Spinal cord (tissue), 10 donors: Measurements from ENCODE around the gene SLC13A4. TPM values are rescaled to one million over a fixed set of nuclear protein-coding genes. Genes with fewer than 3 reads are reported as not detected.
A peak's percentile ranks its signal among the peaks of the same experiment; 100 is the strongest.
"Not testable (repeated sequence)": the region's sequence is repeated elsewhere in the genome, so short reads cannot be mapped to it uniquely, and the experiment has no call there.

Source experiments
- DNase-seq, 6 donors: peaks; one replicate each; pipeline versions ENCODE4 v3.0.0 to v3.0.0-alpha.2; 2013 to 2015; ENCODE audit warnings: low spot score in 6 of 6, low read depth in 4 of 6
- H3K27ac ChIP-seq: one replicate; pipeline ENCODE4 v1.5.1; 2013; ENCODE audit warnings: low read depth, low read length, control low read depth
- H3K27me3 ChIP-seq: one replicate; pipeline ENCODE4 v1.6.1; 2013; ENCODE audit warnings: low read length; ENCODE audit not compliant: control insufficient read depth, insufficient read depth
- H3K36me3 ChIP-seq: one replicate; pipeline ENCODE4 v1.6.1; 2013; ENCODE audit warnings: low read length; ENCODE audit not compliant: control insufficient read depth, insufficient read depth
- H3K4me1 ChIP-seq: one replicate; pipeline ENCODE4 v1.6.1; 2013; ENCODE audit warnings: low read length; ENCODE audit not compliant: control insufficient read depth, insufficient read depth
- H3K4me3 ChIP-seq: one replicate; pipeline ENCODE4 v1.5.1; 2013; ENCODE audit warnings: low read depth, low read length, control low read depth
- H3K9me3 ChIP-seq: one replicate; pipeline ENCODE4 v1.6.1; 2013; ENCODE audit warnings: low read length; ENCODE audit not compliant: control insufficient read depth, insufficient read depth
- WGBS: methylation state at CpG from one replicate; pipeline ENCODE4 v1.1.5; 2013; ENCODE audit warnings: missing lambda C conversion rate; ENCODE audit not compliant: insufficient coverage; 5-methylcytosine and 5-hydroxymethylcytosine counted together
- polyA plus RNA-seq, 2 donors: library from polyadenylated mRNA; unstranded; fragments of 120-200 nt; gene quantifications; one replicate each; pipeline ENCODE4 v1.2.1, GENCODE V29; 2013; ENCODE audit not compliant: insufficient read length in 2 of 2
- total RNA-seq, 2 donors: library from RNA; depleted of rRNA in 1 of 2; stranded (reverse); fragments of 120-200 nt in 1 of 2; fragments of >200 nt in 1 of 2; gene quantifications; one replicate each; pipeline versions ENCODE4 v1.2.3 to v1.2.4, GENCODE V29; 2013 to 2014
- donor health status: healthy.

The SLC13A4 gene
- total and polyA plus RNA-seq, 4 donors = 5.0 to 936 (median 106) TPM

- WGBS = 90% methylated on average over 2 of the region's 3 CpGs
- H3K27me3 ChIP-seq = no peaks in the 10 kb centered on the region
- no peaks in the 10 kb centered on the region for H3K36me3 ChIP-seq
- no peak overlapping the region for H3K27ac ChIP-seq
- no peak overlapping the region for H3K4me3 ChIP-seq
- no peaks in the 10 kb centered on the region for H3K9me3 ChIP-seq
- DNase-seq = no peak
- H3K4me1 ChIP-seq = peaks cover 11% of the 10 kb centered on the region
Observed at GRCh38 chr7:135740889-135741288, 12.9 kb upstream of the SLC13A4 start.

GRCh38 chr7:135737306-135737647, 9.3 kb upstream of the SLC13A4 start:
- not testable (repeated sequence) for H3K36me3 ChIP-seq, H3K27ac ChIP-seq, H3K9me3 ChIP-seq, H3K27me3 ChIP-seq, H3K4me1 ChIP-seq, H3K4me3 ChIP-seq, DNase-seq
- 95% methylated on average over 7 of the region's 10 CpGs for WGBS

GRCh38 chr7:135736586-135737305, 8.8 kb upstream of the SLC13A4 start:
- Histone ChIP-seq H3K4me3 (no peak overlapping the region), H3K9me3 (no peaks in the 10 kb centered on the region), H3K27me3 (no peaks in the 10 kb centered on the region), H3K36me3 (no peaks in the 10 kb centered on the region), H3K27ac (no peak overlapping the region), H3K4me1 (peaks cover 5% of the 10 kb centered on the region)
- DNase-seq = no peak
- 91% methylated on average over 6 of the region's 6 CpGs for WGBS

GRCh38 chr7:135734343-135734689, 6.3 kb upstream of the SLC13A4 start:
- H3K4me3 ChIP-seq = no peak overlapping the region
- 100% methylated on average over 1 of the region's 1 CpG for WGBS
- H3K27ac ChIP-seq = no peak overlapping the region
- H3K4me1 ChIP-seq = peaks cover 5% of the 10 kb centered on the region
- H3K27me3 ChIP-seq = no peaks in the 10 kb centered on the region
- no peak for DNase-seq
- no peaks in the 10 kb centered on the region for H3K9me3 ChIP-seq
- no peaks in the 10 kb centered on the region for H3K36me3 ChIP-seq

DNA sequence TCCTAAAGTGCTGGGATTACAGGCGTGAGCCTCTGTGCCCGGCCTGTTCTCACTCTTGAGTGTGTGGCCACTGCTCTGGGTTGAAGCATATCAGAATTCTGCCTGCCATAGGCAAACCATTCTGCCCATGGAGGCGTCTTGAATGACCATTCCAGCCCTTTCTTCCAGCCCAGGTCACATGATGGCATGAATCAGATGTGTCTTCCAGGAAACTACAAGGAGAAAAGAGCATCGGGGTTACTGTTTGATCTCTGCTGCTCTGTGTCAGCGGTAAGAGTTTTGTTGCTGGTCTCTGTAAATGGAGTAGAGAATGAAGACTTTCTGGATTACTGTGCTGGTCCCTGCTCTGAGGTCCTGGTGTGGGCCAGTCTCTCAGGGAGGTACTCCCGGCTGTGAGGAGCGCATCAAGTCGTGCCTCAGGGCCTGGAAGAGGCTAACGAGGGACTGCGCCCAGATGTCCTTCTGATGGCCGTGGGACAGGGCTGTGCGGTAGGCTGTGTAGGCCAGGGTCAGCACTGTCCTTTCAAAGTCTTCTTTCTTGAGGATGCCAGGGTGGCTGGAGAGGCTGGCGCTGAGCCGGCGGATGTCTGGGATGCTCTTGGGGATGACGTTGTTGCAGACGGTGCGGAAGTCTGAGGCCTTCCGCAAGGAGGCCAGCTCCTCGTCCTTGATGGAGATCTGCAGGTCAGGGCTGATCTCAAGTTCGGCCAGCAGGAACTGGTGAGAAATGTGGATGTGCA, 5.8 kb upstream of the SLC13A4 start:
- H3K36me3 ChIP-seq = no peaks in the 10 kb centered on the region
- no peak overlapping the region for H3K4me3 ChIP-seq
- DNase-seq = no peak
- WGBS = 90% methylated on average over 21 of the region's 21 CpGs
- no peaks in the 10 kb centered on the region for H3K9me3 ChIP-seq
- H3K27ac ChIP-seq = no peak overlapping the region
- H3K4me1 ChIP-seq = peaks cover 5% of the 10 kb centered on the region
- no peaks in the 10 kb centered on the region for H3K27me3 ChIP-seq

DNA sequence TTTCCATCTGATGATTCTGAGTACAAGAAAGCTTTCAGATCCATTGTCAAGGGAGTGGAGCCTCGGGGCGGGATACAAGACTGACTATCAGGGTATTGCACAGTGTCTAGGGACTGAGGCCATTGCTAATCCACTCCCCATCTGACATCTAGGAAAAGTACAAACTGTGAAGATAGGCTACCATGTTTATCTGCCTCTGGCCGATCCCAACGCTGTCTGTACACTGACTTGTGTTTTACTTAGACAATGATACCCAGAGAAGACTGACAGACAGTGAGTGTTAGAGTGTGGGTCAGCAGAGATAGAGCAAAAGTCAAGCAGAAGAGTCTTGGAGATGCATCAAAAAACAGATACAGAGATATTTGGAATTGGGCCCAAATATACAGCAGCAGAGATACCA, 3.1 kb upstream of the SLC13A4 start:
- no peak overlapping the region for H3K4me3 ChIP-seq
- no peaks in the 10 kb centered on the region for H3K27me3 ChIP-seq
- no peaks in the 10 kb centered on the region for H3K4me1 ChIP-seq
- no peak for DNase-seq
- no peaks in the 10 kb centered on the region for H3K9me3 ChIP-seq
- H3K27ac ChIP-seq = no peak overlapping the region
- WGBS = 84% methylated on average over 4 of the region's 4 CpGs
- no peaks in the 10 kb centered on the region for H3K36me3 ChIP-seq

GRCh38 chr7:135729230-135729629, 1.2 kb upstream of the SLC13A4 start:
- Histone ChIP-seq H3K4me3 (no peak overlapping the region), H3K4me1 (no peaks in the 10 kb centered on the region), H3K9me3 (no peaks in the 10 kb centered on the region), H3K27me3 (no peaks in the 10 kb centered on the region), H3K36me3 (no peaks in the 10 kb centered on the region), H3K27ac (no peak overlapping the region)
- 100% methylated on average over 3 of the region's 5 CpGs for WGBS
- no peak for DNase-seq

GRCh38 chr7:135726911-135727673, 894 bp downstream of the SLC13A4 start:
- Histone ChIP-seq H3K36me3 (no peaks in the 10 kb centered on the region), H3K4me1 (no peaks in the 10 kb centered on the region), H3K27ac (no peak overlapping the region), H3K4me3 (peak overlapping the region; percentile 6), H3K9me3 (no peaks in the 10 kb centered on the region), H3K27me3 (peaks cover 3% of the 10 kb centered on the region)
- DNase-seq = no peak
- WGBS = 96% methylated on average over 26 of the region's 30 CpGs

DNA sequence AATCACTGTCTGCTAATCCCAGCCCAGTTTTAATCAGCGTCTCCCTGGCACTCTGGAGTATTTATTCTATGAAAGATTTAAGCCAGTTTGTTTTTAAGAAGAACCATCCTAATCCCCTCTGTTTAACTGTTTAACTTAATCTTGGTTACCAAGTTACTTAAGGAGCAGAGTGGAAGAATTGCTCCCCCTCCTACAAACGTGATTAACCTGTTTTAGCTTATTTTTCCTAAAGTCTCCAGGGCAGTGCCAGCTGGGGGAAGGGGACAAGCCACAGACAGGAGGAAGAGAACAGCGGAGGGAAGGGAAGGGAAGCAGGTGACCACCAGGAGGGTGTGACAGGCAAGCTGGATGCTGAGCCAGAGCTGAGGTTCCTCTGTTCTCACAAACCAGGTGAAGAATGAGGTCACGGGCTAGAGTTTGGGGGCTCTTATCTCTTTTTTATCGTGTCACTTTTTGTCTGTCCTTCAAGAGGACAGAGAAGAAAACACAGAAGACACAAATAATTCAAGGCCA, 1.7 kb downstream of the SLC13A4 start:
- H3K27me3 ChIP-seq = peaks cover 3% of the 10 kb centered on the region
- no peak overlapping the region for H3K4me3 ChIP-seq
- no peaks in the 10 kb centered on the region for H3K4me1 ChIP-seq
- H3K9me3 ChIP-seq = no peaks in the 10 kb centered on the region
- 93% methylated on average over 3 of the region's 5 CpGs for WGBS
- H3K27ac ChIP-seq = no peak overlapping the region
- DNase-seq = no peak
- no peaks in the 10 kb centered on the region for H3K36me3 ChIP-seq
